H1 (cell line): ENCODE results near the gene OGFOD2. TPM values are rescaled to one million over a fixed set of nuclear protein-coding genes. Genes with fewer than 3 reads are reported as not detected.

Experiments
- CTCF ChIA-PET: fragments of 300-600 bp; sonication (Branson Sonifier 250); formaldehyde crosslinking; loops from one replicate; lab custom pipeline; 2021; ENCODE audit not compliant: partially characterized antibody; lab: Charles Lee
- POLR2A ChIA-PET: fragments of 300-600 bp; sonication (Branson Sonifier 250); formaldehyde crosslinking; loops from one replicate; lab custom pipeline; 2021; ENCODE audit warnings: inconsistent platforms; ENCODE audit not compliant: partially characterized antibody; lab: Charles Lee
- DNase-seq, 2 experiments: peaks; one replicate each; pipeline versions ENCODE4 v3.0.0 to v3.0.0-alpha.2; 2010 to 2022; ENCODE audit warnings: low spot score in 2 of 2, low read depth in 1 of 2, mixed read lengths in 1 of 2
- FAIRE-seq: peaks from 2 replicates; lab custom pipeline; 2011; peaks lifted over from hg19 to GRCh38; lab: Jason Lieb, UNC
- H2AFZ ChIP-seq: 2 replicates; pipeline ENCODE4 v1.8.1; 2012; ENCODE audit warnings: low read length, inconsistent platforms
- H2AK5ac ChIP-seq: 2 replicates; pipeline ENCODE4 v1.6.1; 2013; ENCODE audit warnings: low read depth, low read length
- H2BK120ac ChIP-seq: replicated peaks from 2 replicates; pipeline ENCODE3; 2013; ENCODE audit warnings: low read depth, low read length, inconsistent platforms
- H2BK12ac ChIP-seq: 2 replicates; pipeline ENCODE4 v1.6.1; 2013; ENCODE audit warnings: low read depth, low read length
- H2BK15ac ChIP-seq: 2 replicates; pipeline ENCODE4 v1.6.1; 2013; ENCODE audit warnings: low read length
- H2BK20ac ChIP-seq: 2 replicates; pipeline ENCODE4 v1.6.1; 2013; ENCODE audit warnings: low read length
- H2BK5ac ChIP-seq: 2 replicates; pipeline ENCODE4 v1.6.1; 2013; ENCODE audit warnings: low read depth, low read length
- H3K14ac ChIP-seq: 2 replicates; pipeline ENCODE4 v1.6.1; 2013; ENCODE audit warnings: inconsistent platforms; ENCODE audit not compliant: insufficient read length
- H3K18ac ChIP-seq: 2 replicates; pipeline ENCODE4 v1.6.1; 2013; ENCODE audit warnings: low read length; ENCODE audit errors: extremely low read depth
- H3K23ac ChIP-seq: 2 replicates; pipeline ENCODE4 v1.6.1; 2013; ENCODE audit warnings: inconsistent platforms; ENCODE audit not compliant: insufficient read length
- H3K23me2 ChIP-seq: 2 replicates; pipeline ENCODE4 v1.6.1; 2013; ENCODE audit warnings: low read depth, low read length
- H3K27ac ChIP-seq: 2 replicates; pipeline ENCODE4 v1.6.1; 2011; ENCODE audit warnings: low read depth, low read length, inconsistent platforms
- H3K27me3 ChIP-seq, 4 experiments: replicated peaks in 1 of 4; 1 replicate in 1 of 4; 2 replicates in 3 of 4; pipeline versions ENCODE4 v1.6.1 to v1.8.1; 2011 to 2013; ENCODE audit warnings: low read length in 3 of 4, mild to moderate bottlenecking in 3 of 4, inconsistent platforms in 2 of 4, mixed read lengths in 2 of 4, moderate library complexity in 1 of 4; ENCODE audit not compliant: control insufficient read depth in 3 of 4, insufficient read depth in 3 of 4; ENCODE audit errors: extremely low read depth in 1 of 4
- H3K36me3 ChIP-seq, 4 experiments: 2 replicates each; pipeline versions ENCODE4 v1.6.1 to v1.8.1; 2011 to 2013; ENCODE audit warnings: mild to moderate bottlenecking in 4 of 4, low read length in 3 of 4, moderate library complexity in 2 of 4, control low read depth in 1 of 4, inconsistent platforms in 1 of 4; ENCODE audit not compliant: insufficient read depth in 4 of 4, control insufficient read depth in 2 of 4
- H3K4ac ChIP-seq: replicated peaks from 2 replicates; pipeline ENCODE3; 2013; ENCODE audit warnings: low read length, low read depth, mixed read lengths, inconsistent platforms; ENCODE audit not compliant: insufficient read length
- H3K4me1 ChIP-seq, 4 experiments: replicated peaks in 1 of 4; 1 replicate in 1 of 4; 2 replicates in 3 of 4; pipeline versions ENCODE4 v1.6.1 to v1.8.1; 2011 to 2013; ENCODE audit warnings: low read length in 3 of 4, inconsistent platforms in 2 of 4, mixed read lengths in 1 of 4; ENCODE audit not compliant: insufficient read depth in 4 of 4, control insufficient read depth in 3 of 4
- H3K4me2 ChIP-seq, 2 experiments: 2 replicates each; pipeline versions ENCODE4 v1.6.1 to v1.8.1; 2011 to 2013; ENCODE audit warnings: low read depth in 2 of 2, low read length in 2 of 2, control low read depth in 1 of 2, inconsistent platforms in 1 of 2, mild to moderate bottlenecking in 1 of 2; ENCODE audit not compliant: insufficient read depth in 1 of 2
- H3K4me3 ChIP-seq, 4 experiments: fragments of 200-600, 300-600 bp in 1 of 4; sonication (generic), shearing (Covaris generic), sonication (Bioruptor Twin) in 1 of 4; 2 replicates each; pipeline versions ENCODE4 v1.5.1 to v1.8.1; 2011 to 2016; ENCODE audit warnings: low read length in 4 of 4, low read depth in 3 of 4, control low read depth in 2 of 4, inconsistent platforms in 2 of 4, mild to moderate bottlenecking in 2 of 4, mixed read lengths in 1 of 4, moderate library complexity in 1 of 4; ENCODE audit not compliant: insufficient read depth in 2 of 4; ENCODE audit errors: extremely low read depth in 1 of 4
- H3K56ac ChIP-seq: replicated peaks from 2 replicates; pipeline ENCODE3; 2013; ENCODE audit warnings: low read depth, mild to moderate bottlenecking, mixed read lengths, low read length, inconsistent platforms; ENCODE audit not compliant: insufficient read length
- H3K79me1 ChIP-seq: 2 replicates; pipeline ENCODE4 v1.6.1; 2013; ENCODE audit warnings: low read depth, low read length, control low read depth
- H3K79me2 ChIP-seq, 2 experiments: 2 replicates each; pipeline versions ENCODE4 v1.6.1 to v1.8.1; 2012 to 2013; ENCODE audit warnings: low read length in 2 of 2, mild to moderate bottlenecking in 2 of 2, inconsistent platforms in 1 of 2; ENCODE audit not compliant: insufficient read depth in 2 of 2, control insufficient read depth in 1 of 2
- H3K9ac ChIP-seq, 4 experiments: replicated peaks in 1 of 4; 1 replicate in 1 of 4; 2 replicates in 3 of 4; pipeline versions ENCODE4 v1.6.1 to v1.8.1; 2011 to 2013; ENCODE audit warnings: low read depth in 3 of 4, low read length in 3 of 4, control low read depth in 2 of 4, mild to moderate bottlenecking in 2 of 4, moderate library complexity in 2 of 4, inconsistent platforms in 1 of 4; ENCODE audit errors: extremely low read depth in 1 of 4
- H3K9me3 ChIP-seq, 2 experiments: 2 replicates each; pipeline versions ENCODE4 v1.6.1 to v1.8.1; 2012 to 2013; ENCODE audit warnings: mild to moderate bottlenecking in 2 of 2, moderate library complexity in 2 of 2, control low read depth in 1 of 2, inconsistent platforms in 1 of 2, low read depth in 1 of 2, low read length in 1 of 2, mixed read lengths in 1 of 2; ENCODE audit not compliant: insufficient read depth in 2 of 2
- H4K20me1 ChIP-seq, 2 experiments: replicated peaks in 1 of 2; 2 replicates each; pipeline versions ENCODE3 to v1.8.1; 2011 to 2013; ENCODE audit warnings: inconsistent platforms in 2 of 2, low read length in 2 of 2, mild to moderate bottlenecking in 1 of 2; ENCODE audit not compliant: insufficient read depth in 2 of 2, control insufficient read depth in 1 of 2
- H4K5ac ChIP-seq: 2 replicates; pipeline ENCODE4 v1.6.1; 2013; ENCODE audit warnings: low read length, low read depth, mixed read lengths, inconsistent platforms; ENCODE audit not compliant: insufficient read length
- H4K8ac ChIP-seq: 2 replicates; pipeline ENCODE4 v1.8.0; 2013; ENCODE audit warnings: mild to moderate bottlenecking, moderate library complexity, low read length, inconsistent platforms; ENCODE audit not compliant: insufficient read depth; ENCODE audit errors: extremely low read depth
- H4K91ac ChIP-seq: replicated peaks from 2 replicates; pipeline ENCODE3; 2013; ENCODE audit warnings: low read length, mixed read lengths, inconsistent platforms; ENCODE audit not compliant: insufficient read length
- ASH2L ChIP-seq: fragments of 200-600, 300-600 bp; sonication (generic); IDR thresholded peaks from one replicate; pipeline ENCODE4 v1.7.1; 2017; ENCODE audit warnings: low read length
- CBX5 ChIP-seq: fragments of 300-800, 300-1000 bp; sonication (generic); IDR thresholded peaks from 2 replicates; pipeline ENCODE4 v1.7.1; 2016; ENCODE audit warnings: antibody characterized with exemption, low read length, low read depth
- CHD2 ChIP-seq: IDR thresholded peaks from 2 replicates; pipeline ENCODE4 v1.6.1; 2012; ENCODE audit warnings: low read length, improper control_type of control experiment
- KDM1A ChIP-seq: fragments of 200-600, 300-600 bp; sonication (generic); IDR thresholded peaks from 2 replicates; pipeline ENCODE4 v1.7.1; 2016; ENCODE audit warnings: mild to moderate bottlenecking, low read length, borderline replicate concordance
- NRF1 ChIP-seq: IDR thresholded peaks from 2 replicates; pipeline ENCODE4 v1.6.1; 2011; ENCODE audit warnings: mild to moderate bottlenecking, low read depth, low read length, improper control_type of control experiment
- SIN3A ChIP-seq, 2 experiments: IDR thresholded peaks in 1 of 2; conservative IDR thresholded peaks in 1 of 2; 2 replicates each; pipeline ENCODE4 v1.6.1; 2011 to 2012; ENCODE audit warnings: low read length in 2 of 2, improper control_type of control experiment in 1 of 2, low read depth in 1 of 2, mild to moderate bottlenecking in 1 of 2
- WGBS, 2 experiments: shearing (Covaris generic) in 1 of 2; methylation state at CpG; one replicate each; pipeline versions ENCODE4 v1.1.6 to v1.1.7; 2013 to 2015; ENCODE audit warnings: low lambda C conversion rate in 2 of 2, mixed read lengths in 2 of 2, inconsistent platforms in 1 of 2, low coverage in 1 of 2, missing lambda C conversion rate in 1 of 2; ENCODE audit not compliant: insufficient replicate concordance in 2 of 2, insufficient coverage in 1 of 2, insufficient read length in 1 of 2; ENCODE audit errors: extremely low coverage in 1 of 2, missing lambda C conversion rate in 1 of 2; 5-methylcytosine and 5-hydroxymethylcytosine counted together
- polyA plus RNA-seq, 7 experiments: library from polyadenylated mRNA; depleted of rRNA in 3 of 7; stranded (reverse) in 5 of 7; unstranded in 2 of 7; fragments of >200 nt in 5 of 7; fragments of 200-250 nt in 2 of 7; gene quantifications; 1 replicate in 5 of 7; 2 replicates in 1 of 7; 4 replicates in 1 of 7; pipeline versions ENCODE4 v1.2.1 to v1.2.3, GENCODE V29; 2011 to 2013; ENCODE audit warnings: missing spikeins in 2 of 7, mixed read lengths in 2 of 7
- total RNA-seq: library from RNA; stranded (reverse); fragmentation: NEBNext Ultra II Directional; extraction: Animal tissue kit (Norgen Biotek cat#: 25700); gene quantifications from 2 replicates; pipeline ENCODE4 v1.2.1, GENCODE V29; 2021

OGFOD2 gene
- total and polyA plus RNA-seq, 2 of the 8 experiments (the other 6 are each of a cell fraction or from before 2014, with no cell fraction given), result 17.3 to 20.3 TPM

DNA sequence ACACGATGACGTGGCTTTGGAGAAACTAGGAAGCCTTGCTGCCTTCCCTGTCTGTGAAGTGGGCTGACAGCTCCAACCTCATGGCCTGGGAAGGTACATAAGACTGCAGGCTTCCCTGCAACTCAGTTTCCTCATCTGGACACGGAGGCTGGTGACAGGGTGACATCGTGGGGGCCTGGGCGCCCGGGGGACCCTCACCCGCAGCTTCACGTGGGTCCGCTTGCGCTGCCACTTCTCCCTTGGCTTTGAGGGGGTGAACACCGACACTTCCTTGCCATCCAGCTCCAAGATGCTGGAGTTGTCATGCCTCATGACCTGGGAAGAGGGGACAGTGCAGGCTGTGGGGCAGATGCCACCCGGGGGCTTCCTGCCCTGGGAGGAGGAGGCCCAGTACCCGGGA lies 13.0 kb downstream of the OGFOD2 start:
- ChIA-PET CTCF (interaction anchor here (0.9 to 1.5 kb wide), 2 partner anchors 82 to 249 kb away, joined by 3 read pairs; no protein-coding TSS in a partner anchor), POLR2A (interaction anchor here (1.2 to 1.4 kb wide), 2 partner anchors 9 to 12 kb away, joined by 3 to 4 read pairs; no protein-coding TSS in a partner anchor)
- Histone ChIP-seq H3K27me3 (no peaks in the 10 kb centered on the region), H3K27ac (no peak overlapping the region), H3K79me1 (no peaks in the 10 kb centered on the region), H4K5ac (no peak overlapping the region), H2AFZ (no peak overlapping the region), H4K8ac (no peak overlapping the region), H2BK12ac (no peak overlapping the region), H3K9me3 (no peaks in the 10 kb centered on the region), H2BK20ac (no peak overlapping the region), H3K9ac (no peak overlapping the region), H3K79me2 (no peaks in the 10 kb centered on the region), H3K36me3 (peaks cover 0 to 5% (median 0%) of the 10 kb centered on the region in 4 experiments; a peak in 1 of 8 replicates), H4K91ac (no peak overlapping the region), H3K56ac (no peak overlapping the region), H3K23me2 (0 out of 2 replicates have a peak, but pooled peaks cover 2% of the 10 kb centered on the region), H2AK5ac (no peak overlapping the region), H3K4me3 (no peak overlapping the region), H3K4me2 (no peak overlapping the region), H2BK5ac (no peak overlapping the region), H4K20me1 (peaks cover 0 to 2% of the 10 kb centered on the region in 2 experiments), H3K14ac (no peak overlapping the region), H2BK15ac (no peak overlapping the region), H3K23ac (no peak overlapping the region), H3K4me1 (no peaks in the 10 kb centered on the region; a peak in 5 of 7 replicates), H2BK120ac (no peak overlapping the region), H3K18ac (no peak overlapping the region), H3K4ac (no peak overlapping the region)
- TF ChIP-seq NRF1 (no peak), CHD2 (no peak), KDM1A (no peak), CBX5 (no peak), SIN3A (conservative IDR thresholded peaks at IDR 0.05 in 1 of 2, IDR thresholded peaks at IDR 0.05 in 1 of 2; ENCODE audit: low read depth in 1 of 2, low read length in 2 of 2) (no peak), ASH2L (no peak)
- DNase-seq, result no peak
- no peak for FAIRE-seq
- 89% methylated on average over 13 of the region's 13 CpGs; no CpG with 5 or more reads in 1 of the 2 experiments for WGBS, 2 experiments
